ENCODE measurements around the gene AP4E1. TPM values are rescaled to one million over a fixed set of nuclear protein-coding genes. Genes with fewer than 3 reads are reported as not detected.

Gene AP4E1
- total and polyA plus RNA-seq, 2 of the 8 experiments (the other 6 are each of a cell fraction or from before 2014, with no cell fraction given): 1.4 to 10.9 TPM

DNA sequence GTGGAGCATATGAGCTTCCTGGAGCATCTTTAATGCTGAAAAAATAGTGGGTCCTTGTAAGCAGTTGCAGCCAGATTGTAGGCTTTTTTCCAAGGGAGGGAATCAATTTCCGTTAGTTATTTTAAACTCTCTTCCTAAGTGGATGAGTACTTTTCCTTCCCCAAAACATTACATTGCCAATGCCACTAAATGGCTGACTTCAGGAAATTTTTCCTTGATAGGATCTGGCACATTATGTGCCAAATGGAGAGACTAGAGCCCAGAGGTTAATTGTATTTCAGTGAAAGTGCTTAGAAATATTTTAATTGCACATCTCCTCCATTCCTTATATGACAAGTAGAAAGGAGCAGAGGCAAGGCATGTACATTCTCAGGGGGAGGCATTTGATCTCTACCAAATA is 102.7 kb downstream of the AP4E1 start:
- Histone ChIP-seq H3K79me1 (ENCODE audit: low read depth, low read length) (no peaks in the 10 kb centered on the region), H3K4ac (replicated peaks; ENCODE audit: insufficient read length, low read depth, low read length) (no peak overlapping the region), H3K36me3 (ENCODE audit: control insufficient read depth in 2 of 4, insufficient read depth in 4 of 4, low read length in 3 of 4) (no peaks in the 10 kb centered on the region), H3K18ac (ENCODE audit: extremely low read depth, low read length) (no peak overlapping the region), H3K56ac (replicated peaks; ENCODE audit: insufficient read length, low read depth, low read length) (no peak overlapping the region), H3K9me3 (ENCODE audit: insufficient read depth in 2 of 2, low read depth in 1 of 2, low read length in 1 of 2) (no peaks in the 10 kb centered on the region), H3K79me2 (ENCODE audit: control insufficient read depth in 1 of 2, insufficient read depth in 2 of 2, low read length in 2 of 2) (no peaks in the 10 kb centered on the region), H2AK5ac (ENCODE audit: low read depth, low read length) (no peak overlapping the region), H3K4me2 (ENCODE audit: insufficient read depth in 1 of 2, low read depth in 2 of 2, low read length in 2 of 2) (no peak overlapping the region), H4K91ac (replicated peaks; ENCODE audit: insufficient read length, low read length) (no peak overlapping the region), H4K8ac (ENCODE audit: extremely low read depth, insufficient read depth, low read length) (no peak overlapping the region), H3K23me2 (ENCODE audit: low read depth, low read length) (no peaks in the 10 kb centered on the region), H3K27me3 (replicated peaks in 1 of 4; ENCODE audit: control insufficient read depth in 3 of 4, extremely low read depth in 1 of 4, insufficient read depth in 3 of 4, low read length in 3 of 4) (no peaks in the 10 kb centered on the region), H2BK12ac (ENCODE audit: low read depth, low read length) (no peak overlapping the region), H2BK20ac (ENCODE audit: low read length) (no peak overlapping the region), H4K20me1 (replicated peaks in 1 of 2; ENCODE audit: control insufficient read depth in 1 of 2, insufficient read depth in 2 of 2, low read length in 2 of 2) (no peaks in the 10 kb centered on the region), H3K14ac (ENCODE audit: insufficient read length) (no peak overlapping the region), H3K4me3 (ENCODE audit: extremely low read depth in 1 of 4, insufficient read depth in 2 of 4, low read depth in 3 of 4, low read length in 4 of 4) (no peak overlapping the region), H2BK15ac (ENCODE audit: low read length) (no peak overlapping the region), H3K23ac (ENCODE audit: insufficient read length) (no peak overlapping the region), H3K4me1 (replicated peaks in 1 of 4; ENCODE audit: control insufficient read depth in 3 of 4, insufficient read depth in 4 of 4, low read length in 3 of 4) (no peaks in the 10 kb centered on the region), H3K27ac (ENCODE audit: low read depth, low read length) (no peak overlapping the region), H4K5ac (ENCODE audit: insufficient read length, low read depth, low read length) (no peak overlapping the region), H2BK5ac (ENCODE audit: low read depth, low read length) (no peak overlapping the region), H3K9ac (replicated peaks in 1 of 4; ENCODE audit: extremely low read depth in 1 of 4, low read depth in 3 of 4, low read length in 3 of 4) (no peak overlapping the region), H2AFZ (ENCODE audit: low read length) (no peak overlapping the region), H2BK120ac (replicated peaks; ENCODE audit: low read depth, low read length) (no peak overlapping the region)
- DNase-seq (ENCODE audit: low read depth in 1 of 2, low spot score in 2 of 2) (no peak), FAIRE-seq (no peak)
- 87% methylated on average over 1 of the region's 1 CpG; no CpG with 5 or more reads in 1 of the 2 experiments for WGBS, 2 experiments (ENCODE audit: extremely low coverage in 1 of 2, insufficient coverage in 1 of 2, insufficient read length in 1 of 2, insufficient replicate concordance in 2 of 2, low coverage in 1 of 2, low lambda C conversion rate in 2 of 2, missing lambda C conversion rate in 1 of 2)
- POLR2A ChIA-PET (ENCODE audit: partially characterized antibody): no interaction called here
- CTCF ChIA-PET (ENCODE audit: partially characterized antibody): no interaction called here
- no peak for TF ChIP-seq TEAD4 (IDR thresholded peaks at IDR 0.05; ENCODE audit: low read depth, low read length)
- TF ChIP-seq SUZ12 (IDR thresholded peaks at IDR 0.05; ENCODE audit: low read length): no peak
- TF ChIP-seq BCL11A (IDR thresholded peaks at IDR 0.05; ENCODE audit: low read depth in 2 of 2, low read length in 2 of 2): no peak
- TF ChIP-seq EGR1 (IDR thresholded peaks at IDR 0.05; ENCODE audit: borderline replicate concordance, low read depth, low read length): no peak
- TF ChIP-seq SRF (IDR thresholded peaks at IDR 0.05; ENCODE audit: low read depth, low read length): no peak
- TF ChIP-seq, protein P1, sequence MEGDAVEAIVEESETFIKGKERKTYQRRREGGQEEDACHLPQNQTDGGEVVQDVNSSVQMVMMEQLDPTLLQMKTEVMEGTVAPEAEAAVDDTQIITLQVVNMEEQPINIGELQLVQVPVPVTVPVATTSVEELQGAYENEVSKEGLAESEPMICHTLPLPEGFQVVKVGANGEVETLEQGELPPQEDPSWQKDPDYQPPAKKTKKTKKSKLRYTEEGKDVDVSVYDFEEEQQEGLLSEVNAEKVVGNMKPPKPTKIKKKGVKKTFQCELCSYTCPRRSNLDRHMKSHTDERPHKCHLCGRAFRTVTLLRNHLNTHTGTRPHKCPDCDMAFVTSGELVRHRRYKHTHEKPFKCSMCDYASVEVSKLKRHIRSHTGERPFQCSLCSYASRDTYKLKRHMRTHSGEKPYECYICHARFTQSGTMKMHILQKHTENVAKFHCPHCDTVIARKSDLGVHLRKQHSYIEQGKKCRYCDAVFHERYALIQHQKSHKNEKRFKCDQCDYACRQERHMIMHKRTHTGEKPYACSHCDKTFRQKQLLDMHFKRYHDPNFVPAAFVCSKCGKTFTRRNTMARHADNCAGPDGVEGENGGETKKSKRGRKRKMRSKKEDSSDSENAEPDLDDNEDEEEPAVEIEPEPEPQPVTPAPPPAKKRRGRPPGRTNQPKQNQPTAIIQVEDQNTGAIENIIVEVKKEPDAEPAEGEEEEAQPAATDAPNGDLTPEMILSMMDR (IDR thresholded peaks at IDR 0.05; ENCODE audit: control extremely low read depth in 1 of 3, insufficient read depth in 1 of 3, low read depth in 1 of 3, low read length in 3 of 3): no peak
- no peak for TF ChIP-seq CREB1 (IDR thresholded peaks at IDR 0.05)
- TF ChIP-seq RBBP5 (IDR thresholded peaks at IDR 0.05; ENCODE audit: borderline replicate concordance, low read depth, low read length): no peak
- no peak for TF ChIP-seq SP1 (IDR thresholded peaks at IDR 0.05; ENCODE audit: low read depth, low read length)
- TF ChIP-seq CHD1 (IDR thresholded peaks at IDR 0.05; ENCODE audit: low read depth, low read length): no peak
- no peak for TF ChIP-seq BRCA1 (IDR thresholded peaks at IDR 0.05; ENCODE audit: low read depth, low read length)
- no peak for TF ChIP-seq KDM1A (IDR thresholded peaks at IDR 0.05; ENCODE audit: borderline replicate concordance, low read length)
- no peak for TF ChIP-seq POU5F1 (IDR thresholded peaks at IDR 0.05; ENCODE audit: low read depth, low read length)
- no peak for TF ChIP-seq KDM4A (IDR thresholded peaks at IDR 0.05; ENCODE audit: low read depth, low read length, severe bottlenecking)
